ENCODE results near the gene SMIM24. TPM values are rescaled to one million over a fixed set of nuclear protein-coding genes. Genes with fewer than 3 reads are reported as not detected.
A peak's percentile ranks its signal among the peaks of the same experiment; 100 is the strongest.

The SMIM24 gene
- total and polyA plus RNA-seq, 2 experiments from 2014 or later: 5.0 to 21.5 TPM

GRCh38 chr19:3466635-3467034, 13.7 kb downstream of the SMIM24 start (continued):
- TF ChIP-seq STAT1 (IDR thresholded peaks at IDR 0.05; ENCODE audit: unreplicated experiment): no peak

- Mint-ChIP-seq H3K36me3 (ENCODE audit: low read depth) (peaks cover 11% of the 10 kb centered on the region; the same call in 2 of the 3 replicates), H3K27me3 (ENCODE audit: insufficient read depth, low read depth, poor library complexity) (peaks cover 51% of the 10 kb centered on the region), H3K27ac (no peak overlapping the region), H3K9me3 (peaks cover 29% of the 10 kb centered on the region), H3K4me3 (peak overlapping the region; percentile 63), H3K4me1 (peaks cover 7% of the 10 kb centered on the region)
- no peak overlapping the region for H2AFZ ChIP-seq
- no peaks in the 10 kb centered on the region for H3K79me2 ChIP-seq (replicated peaks; ENCODE audit: insufficient read depth)
- H3K36me3 ChIP-seq (ENCODE audit: insufficient read depth): no peaks in the 10 kb centered on the region
- H3K4me3 ChIP-seq: no peak overlapping the region
- H3K4me2 ChIP-seq: peak overlapping the region; percentile 69; the same call in 1 of the 2 replicates
- H3F3A ChIP-seq (replicated peaks; ENCODE audit: low read depth): peaks cover 6% of the 10 kb centered on the region; the same call in 1 of the 2 replicates
- ATAC-seq (peak; percentile 36), DNase-seq (ENCODE audit: low spot score) (peak; percentile 52)
- H3K4me1 ChIP-seq (ENCODE audit: insufficient read depth): peaks cover 16% of the 10 kb centered on the region
- H3K27ac ChIP-seq (ENCODE audit: low read depth): no peak overlapping the region
- H4K20me1 ChIP-seq (replicated peaks; ENCODE audit: insufficient read depth): peaks cover 5% of the 10 kb centered on the region
- TF ChIP-seq CTCF (conservative IDR thresholded peaks at IDR 0.05; ENCODE audit: low read depth in 2 of 2) (0 out of 4 replicates have a peak, but pooled peaks of 1 of the 2 experiments have one; percentile 6), CREB1 (CRISPR knock-in tag; IDR thresholded peaks at IDR 0.05; ENCODE audit: low read depth) (no peak)
- H3K27me3 ChIP-seq (ENCODE audit: insufficient read depth): peaks cover 71% of the 10 kb centered on the region
- no peaks in the 10 kb centered on the region for H3K9me2 ChIP-seq (ENCODE audit: insufficient read depth)
These were observed 14.8 kb downstream of the SMIM24 start for GRCh38 chr19:3465552-3465951.

GRCh38 chr19:3464587-3465235, 15.6 kb downstream of the SMIM24 start:
- H3K27ac Mint-ChIP-seq: no peak overlapping the region
- peaks cover 7% of the 10 kb centered on the region for H3K4me1 Mint-ChIP-seq
- no peaks in the 10 kb centered on the region for H3K9me2 ChIP-seq (ENCODE audit: insufficient read depth)
- peak overlapping the region; percentile 60 for H3K4me3 Mint-ChIP-seq
- no peak for TF ChIP-seq CREB1 (CRISPR knock-in tag; IDR thresholded peaks at IDR 0.05; ENCODE audit: low read depth)
- TF ChIP-seq REST (IDR thresholded peaks at IDR 0.05; ENCODE audit: unreplicated experiment): no peak
- 0 out of 4 replicates have a peak, but pooled peaks of 1 of the 2 experiments have one; percentile 2 for TF ChIP-seq CTCF (conservative IDR thresholded peaks at IDR 0.05; ENCODE audit: low read depth in 2 of 2)
- TF ChIP-seq NANOG (IDR thresholded peaks at IDR 0.05; ENCODE audit: borderline replicate concordance): no peak
- H3K36me3 Mint-ChIP-seq (ENCODE audit: low read depth): peaks cover 11% of the 10 kb centered on the region; the same call in 2 of the 3 replicates
- peaks cover 9% of the 10 kb centered on the region for H4K20me1 ChIP-seq (replicated peaks; ENCODE audit: insufficient read depth)
- H3K4me3 ChIP-seq: peak overlapping the region; percentile 65; the same call in 1 of the 2 replicates
- peak; percentile 49 for ATAC-seq
- no peaks in the 10 kb centered on the region for H3K79me2 ChIP-seq (replicated peaks; ENCODE audit: insufficient read depth)
- DNase-seq (ENCODE audit: low spot score): peak; percentile 67
- peaks cover 52% of the 10 kb centered on the region for H3K27me3 Mint-ChIP-seq (ENCODE audit: insufficient read depth, low read depth, poor library complexity)
- no peak overlapping the region for H2AFZ ChIP-seq
- no peak overlapping the region for H3K27ac ChIP-seq (ENCODE audit: low read depth)
- peaks cover 26% of the 10 kb centered on the region for H3K9me3 Mint-ChIP-seq
- peaks cover 20% of the 10 kb centered on the region for H3K4me1 ChIP-seq (ENCODE audit: insufficient read depth)
- peaks cover 74% of the 10 kb centered on the region for H3K27me3 ChIP-seq (ENCODE audit: insufficient read depth)
- peak overlapping the region; percentile 86 for H3K4me2 ChIP-seq
- H3K36me3 ChIP-seq (ENCODE audit: insufficient read depth): no peaks in the 10 kb centered on the region
- peaks cover 6% of the 10 kb centered on the region; the same call in 1 of the 2 replicates for H3F3A ChIP-seq (replicated peaks; ENCODE audit: low read depth)

Data from GM23338 (cell line).